SH-SY5Y (cell line): ENCODE measurements around the gene HIVEP3.

Experiments
- GATA2 ChIP-seq: IDR thresholded peaks from 2 replicates; pipeline ENCODE4 v1.6.1; 2011; ENCODE audit warnings: mild to moderate bottlenecking, low read depth, low read length
- GATA3 ChIP-seq: IDR thresholded peaks from 2 replicates; pipeline ENCODE4 v1.6.1; 2011; ENCODE audit warnings: low read depth, mild to moderate bottlenecking, low read length, moderate library complexity

HIVEP3 gene

GRCh38 chr1:41813226-41813625 is 105.5 kb downstream of the HIVEP3 start:
- TF ChIP-seq GATA2 = no peak
- no peak for TF ChIP-seq GATA3

DNA sequence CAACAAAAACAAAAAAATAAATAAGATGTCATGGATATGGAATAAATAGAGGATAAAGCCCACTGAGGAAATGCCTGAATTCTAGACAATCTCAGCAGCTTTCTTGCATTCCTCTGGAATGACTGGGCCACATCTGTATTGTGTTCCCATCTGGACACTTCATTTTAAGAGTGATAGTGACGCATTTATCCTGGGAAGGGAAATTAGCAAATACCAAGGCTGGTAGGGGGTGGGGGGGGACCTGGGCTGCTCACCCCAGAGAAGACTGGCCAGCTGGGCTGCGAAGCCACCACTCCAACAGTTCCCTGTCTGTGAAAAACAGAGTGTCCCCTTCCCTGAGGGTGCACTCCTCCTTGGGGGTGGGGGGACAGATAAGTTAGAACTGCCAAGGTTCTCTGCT is 106.3 kb downstream of the HIVEP3 start:
- TF ChIP-seq GATA2 (no peak), GATA3 (no peak)

GRCh38 chr1:41812051-41812450 is 106.7 kb downstream of the HIVEP3 start:
- TF ChIP-seq GATA2 = no peak
- TF ChIP-seq GATA3 = no peak

- TF ChIP-seq GATA2 (no peak), GATA3 (no peak)
Measured at GRCh38 chr1:41811051-41811795, 107.5 kb downstream of the HIVEP3 start.

GRCh38 chr1:41810446-41810845 is 108.3 kb downstream of the HIVEP3 start:
- TF ChIP-seq GATA2 = no peak
- TF ChIP-seq GATA3 = no peak

GRCh38 chr1:41809692-41810091 is 109.0 kb downstream of the HIVEP3 start:
- TF ChIP-seq GATA2 (no peak), GATA3 (no peak)

GRCh38 chr1:41807390-41807789 is 111.3 kb downstream of the HIVEP3 start:
- no peak for TF ChIP-seq GATA2
- TF ChIP-seq GATA3 = no peak

DNA sequence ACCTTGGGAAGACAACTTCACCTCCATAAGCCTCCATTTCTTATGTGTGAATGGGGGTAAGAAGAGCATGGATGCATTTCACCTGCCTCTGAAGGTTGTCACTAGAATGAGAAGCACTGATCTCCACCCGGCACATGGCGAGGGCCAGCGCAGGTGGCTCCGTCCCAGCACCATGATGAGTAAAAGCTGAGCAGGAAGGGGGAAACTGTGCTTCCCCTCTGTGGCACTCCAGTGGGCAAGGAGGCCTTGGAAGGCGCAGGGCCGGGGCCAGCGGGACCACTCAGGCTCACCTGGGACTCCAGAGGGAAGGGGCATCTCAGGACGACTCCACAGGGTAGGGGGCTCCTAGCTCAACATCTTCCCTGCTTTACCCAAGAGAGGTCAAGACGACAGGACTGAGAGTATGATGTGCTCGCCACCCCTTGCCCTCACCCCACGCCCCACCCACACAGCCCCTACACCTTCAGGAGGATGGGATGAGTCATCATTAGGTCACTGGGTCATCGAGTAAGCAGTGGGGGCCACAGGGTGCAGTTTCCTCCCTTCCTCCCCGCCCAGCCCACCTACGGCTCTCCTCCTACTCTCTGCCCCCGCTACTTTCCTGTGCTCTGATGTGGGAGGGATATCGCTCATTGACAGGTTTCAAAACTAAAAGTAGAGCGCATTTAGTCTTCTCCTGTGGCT is 112.1 kb downstream of the HIVEP3 start:
- TF ChIP-seq GATA3 = no peak
- no peak for TF ChIP-seq GATA2

DNA sequence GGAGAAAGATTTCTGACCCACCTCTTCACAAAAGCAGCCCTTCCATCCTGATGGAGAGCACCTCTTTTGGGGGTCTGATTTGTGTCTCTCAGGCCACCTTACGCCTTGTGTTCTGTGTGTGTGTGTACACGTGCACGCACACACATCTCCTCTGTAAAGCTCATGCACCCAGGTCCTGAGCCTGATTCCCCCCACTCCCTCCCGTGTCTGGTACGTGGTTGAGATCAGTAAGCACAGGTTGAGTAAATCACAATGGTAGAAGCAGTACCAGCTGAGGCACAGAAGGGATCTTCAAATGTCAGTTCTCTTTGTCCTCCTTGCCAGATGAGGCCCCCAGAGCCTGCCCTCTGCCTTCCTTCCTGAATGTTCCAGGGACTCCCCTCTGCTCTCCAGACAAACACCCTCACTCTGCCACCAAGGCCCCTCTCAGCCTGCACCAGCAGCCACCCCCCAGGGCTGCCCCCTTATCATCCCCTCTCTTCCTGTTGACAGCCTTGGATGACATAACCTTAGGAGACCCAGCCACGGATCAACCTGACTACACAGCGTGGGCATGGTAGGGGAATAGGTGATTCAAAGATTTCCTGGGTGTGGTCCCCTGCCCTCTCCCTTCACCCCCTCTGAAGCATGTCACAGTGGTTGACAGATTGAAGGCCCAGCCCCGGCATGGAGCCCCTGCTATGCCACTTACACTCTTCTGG is 112.8 kb downstream of the HIVEP3 start:
- TF ChIP-seq GATA2 = no peak
- TF ChIP-seq GATA3 = no peak

- TF ChIP-seq GATA3 (no peak), GATA2 (no peak)
Measured at GRCh38 chr1:41804176-41804575, 114.5 kb downstream of the HIVEP3 start.

DNA sequence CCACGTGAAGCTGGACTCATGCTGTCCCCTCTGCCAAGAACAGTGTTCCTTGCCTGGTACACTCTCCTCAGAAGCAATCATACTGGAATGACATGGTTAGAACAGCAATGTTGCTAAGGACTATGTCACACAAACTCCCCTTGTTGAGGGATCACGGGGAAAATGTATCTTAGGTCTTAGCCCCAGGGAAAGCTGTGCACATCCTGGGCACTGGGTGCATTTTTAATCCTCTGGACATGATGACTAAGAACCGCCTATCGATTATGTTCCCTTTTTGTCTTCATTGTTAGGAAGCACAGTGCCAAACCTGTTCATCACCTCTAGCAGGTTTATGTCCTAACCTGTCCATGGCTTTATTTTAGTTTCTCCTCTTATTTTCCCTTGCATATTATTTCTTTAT is 115.1 kb downstream of the HIVEP3 start:
- TF ChIP-seq GATA3 (no peak), GATA2 (no peak)

DNA sequence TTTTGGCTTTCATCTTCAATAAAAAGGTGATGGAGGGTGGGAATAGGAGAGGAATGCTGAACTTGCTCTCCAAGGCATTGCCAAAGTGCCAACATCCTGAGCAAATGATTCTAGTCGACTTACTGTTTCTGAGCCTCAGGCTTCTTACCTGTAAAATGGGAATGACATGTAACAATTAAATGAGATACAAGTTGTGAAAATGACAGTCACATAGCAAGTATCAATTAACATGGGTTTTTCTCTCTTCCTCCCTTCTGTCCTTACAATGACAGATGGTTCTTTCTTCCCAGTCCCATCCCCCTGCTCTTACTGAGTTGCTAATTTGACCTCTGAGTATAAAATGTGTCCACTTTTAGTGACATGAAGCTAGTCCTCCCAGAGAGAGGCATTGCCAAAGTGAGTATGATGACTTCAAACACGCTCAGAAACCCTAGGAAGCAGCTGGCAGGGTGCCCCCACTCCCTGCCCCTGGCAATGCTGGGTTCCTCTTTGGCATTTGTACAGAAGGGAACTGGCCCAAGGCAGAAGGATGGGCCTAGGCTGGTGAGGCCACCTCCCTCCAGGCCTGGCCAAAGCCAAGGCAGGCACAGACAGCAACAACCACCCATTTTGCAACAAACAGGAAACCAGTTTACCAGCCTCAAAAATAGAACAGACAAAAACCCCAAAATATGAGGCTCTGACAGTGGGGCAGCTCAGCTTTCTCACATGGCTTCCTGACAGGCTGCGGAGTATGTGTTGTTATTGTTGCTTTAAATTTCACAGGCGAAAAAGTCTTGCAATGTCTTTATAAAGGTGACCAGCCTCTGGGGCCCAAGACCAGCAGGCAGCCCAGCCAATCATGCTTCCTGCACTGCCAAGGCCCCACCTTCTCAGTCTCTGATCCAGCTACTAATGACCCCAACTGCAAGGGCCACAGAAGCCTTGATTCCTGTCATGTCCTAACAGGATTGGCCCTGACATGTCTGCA is 115.9 kb downstream of the HIVEP3 start:
- TF ChIP-seq GATA2 = no peak
- no peak for TF ChIP-seq GATA3

DNA sequence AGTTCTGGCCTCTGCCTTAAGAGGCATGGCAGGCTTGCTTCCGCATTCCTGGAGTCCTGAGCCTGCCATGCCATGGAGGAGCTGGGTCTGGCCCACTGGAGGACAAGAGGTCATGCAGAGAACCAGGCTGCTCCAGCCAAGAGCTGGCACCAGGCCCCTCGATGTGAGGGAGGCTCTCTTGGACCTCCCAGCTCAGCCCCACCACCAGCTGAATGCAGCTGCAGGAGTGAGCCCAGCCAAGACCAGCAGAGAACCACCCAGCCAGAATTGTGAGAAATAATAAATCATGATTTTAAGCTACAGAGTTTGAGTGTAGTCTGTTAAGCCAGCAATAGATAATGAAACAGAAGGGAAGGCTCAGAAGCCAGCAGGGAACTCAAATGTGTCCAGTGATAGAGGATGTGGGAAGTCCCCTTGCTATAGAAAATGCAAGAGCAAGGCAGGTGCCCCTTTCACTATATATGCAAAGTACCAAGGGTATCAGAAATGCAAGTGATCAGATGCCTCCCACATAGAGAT is 118.4 kb downstream of the HIVEP3 start:
- TF ChIP-seq GATA2 = no peak
